Activated T-helper 2 cell treated with anti-CD3 and anti-CD28 coated beads, Interferon-gamma antibody, Interleukin-2, Interleukin-4, amounts not matched to agents 10 μg/mL and 5 μg/mL and 100 μg/mL, durations not matched to agents 14 hours and 24 hours and 36 hours (primary cell): Measurements from ENCODE around the gene CLIP2. TPM values are rescaled to one million over a fixed set of nuclear protein-coding genes. Genes with fewer than 3 reads are reported as not detected.
"Not testable (repeated sequence)": the region's sequence is repeated elsewhere in the genome, so short reads cannot be mapped to it uniquely, and the experiment has no call there.

Source experiments
- DNase-seq: peaks from one replicate; pipeline ENCODE4 v3.0.0; 2021; ENCODE audit warnings: low spot score
- H3K27ac Mint-ChIP-seq: one replicate; pipeline ENCODE4 v1.8.0; 2021; ENCODE audit warnings: mixed read lengths
- H3K27me3 Mint-ChIP-seq: one replicate; pipeline ENCODE4 v1.8.0; 2021; ENCODE audit warnings: low read depth, mixed read lengths
- H3K36me3 Mint-ChIP-seq: one replicate; pipeline ENCODE4 v1.8.0; 2021; ENCODE audit warnings: low read depth, mixed read lengths
- H3K4me1 Mint-ChIP-seq: one replicate; pipeline ENCODE4 v1.8.0; 2021; ENCODE audit warnings: low read depth, mixed read lengths
- H3K4me3 Mint-ChIP-seq: one replicate; pipeline ENCODE4 v1.8.0; 2021; ENCODE audit warnings: low read depth, mild to moderate bottlenecking, moderate library complexity, mixed read lengths
- H3K9me3 Mint-ChIP-seq: one replicate; pipeline ENCODE4 v1.8.0; 2021; ENCODE audit warnings: mixed read lengths
- intact Hi-C: fragments of 100-400 bp; cut with micrococcal nuclease; formaldehyde crosslinking; loops from one replicate; pipeline ENCODE4 v1.15.1; 2023
- total RNA-seq: library from RNA; stranded (reverse); gene quantifications from 2 replicates; pipeline ENCODE4 v1.2.3, GENCODE V29; 2022

CLIP2 gene
- total RNA-seq, 1 donor from 2014 or later = 2.7 TPM

- H3K36me3 Mint-ChIP-seq, H3K27me3 Mint-ChIP-seq, H3K4me1 Mint-ChIP-seq, H3K9me3 Mint-ChIP-seq, H3K4me3 Mint-ChIP-seq, intact Hi-C loops, DNase-seq, H3K27ac Mint-ChIP-seq: not testable (repeated sequence)
Measured at GRCh38 chr7:74402668-74403067, 113.5 kb downstream of the CLIP2 start.

- Mint-ChIP-seq H3K4me3 (no peak overlapping the region), H3K27me3 (no peaks in the 10 kb centered on the region), H3K9me3 (no peaks in the 10 kb centered on the region), H3K36me3 (no peaks in the 10 kb centered on the region), H3K27ac (no peak overlapping the region), H3K4me1 (no peaks in the 10 kb centered on the region)
- no peak for DNase-seq
- intact Hi-C loops = no loop called here
Measured at GRCh38 chr7:74403521-74404387, 114.5 kb downstream of the CLIP2 start.

- Mint-ChIP-seq H3K27me3 (no peaks in the 10 kb centered on the region), H3K4me1 (no peaks in the 10 kb centered on the region), H3K4me3 (no peak overlapping the region), H3K9me3 (no peaks in the 10 kb centered on the region), H3K27ac (no peak overlapping the region), H3K36me3 (no peaks in the 10 kb centered on the region)
- intact Hi-C loops = no loop called here
- DNase-seq = no peak
Measured at GRCh38 chr7:74404388-74404700, 115.1 kb downstream of the CLIP2 start.

- no peak for DNase-seq
- Mint-ChIP-seq H3K27me3 (no peaks in the 10 kb centered on the region), H3K4me1 (no peaks in the 10 kb centered on the region), H3K27ac (no peak overlapping the region), H3K36me3 (no peaks in the 10 kb centered on the region), H3K9me3 (no peaks in the 10 kb centered on the region), H3K4me3 (no peak overlapping the region)
- intact Hi-C loops = no loop called here
Measured at GRCh38 chr7:74404741-74405140, 115.5 kb downstream of the CLIP2 start.

- H3K27ac Mint-ChIP-seq = no peak overlapping the region
- no peaks in the 10 kb centered on the region for H3K9me3 Mint-ChIP-seq
- intact Hi-C loops = no loop called here
- no peaks in the 10 kb centered on the region for H3K27me3 Mint-ChIP-seq
- H3K4me3 Mint-ChIP-seq = no peak overlapping the region
- H3K36me3 Mint-ChIP-seq = no peaks in the 10 kb centered on the region
- DNase-seq = no peak
- H3K4me1 Mint-ChIP-seq = no peaks in the 10 kb centered on the region
Measured at GRCh38 chr7:74405191-74405898, 116.1 kb downstream of the CLIP2 start.

GRCh38 chr7:74405899-74406512 lies 116.8 kb downstream of the CLIP2 start:
- Mint-ChIP-seq H3K27ac (no peak overlapping the region), H3K9me3 (no peaks in the 10 kb centered on the region), H3K4me3 (no peak overlapping the region), H3K4me1 (no peaks in the 10 kb centered on the region), H3K27me3 (no peaks in the 10 kb centered on the region), H3K36me3 (no peaks in the 10 kb centered on the region)
- no peak for DNase-seq
- intact Hi-C loops = no loop called here

GRCh38 chr7:74407958-74408357 lies 118.8 kb downstream of the CLIP2 start:
- no peaks in the 10 kb centered on the region for H3K4me1 Mint-ChIP-seq
- no peak overlapping the region for H3K27ac Mint-ChIP-seq

GRCh38 chr7:74409571-74409970 lies 120.4 kb downstream of the CLIP2 start:
- no peaks in the 10 kb centered on the region for H3K36me3 Mint-ChIP-seq
- H3K9me3 Mint-ChIP-seq = no peaks in the 10 kb centered on the region
- no peaks in the 10 kb centered on the region for H3K27me3 Mint-ChIP-seq
- H3K27ac Mint-ChIP-seq = no peak overlapping the region
- H3K4me3 Mint-ChIP-seq = no peak overlapping the region
- no peak for DNase-seq
- H3K4me1 Mint-ChIP-seq = no peaks in the 10 kb centered on the region
- intact Hi-C loops = no loop called here

More at GRCh38 chr7:74407958-74408357, 118.8 kb downstream of the CLIP2 start:
- intact Hi-C loops = no loop called here
- Mint-ChIP-seq H3K27me3 (no peaks in the 10 kb centered on the region), H3K36me3 (no peaks in the 10 kb centered on the region), H3K9me3 (no peaks in the 10 kb centered on the region), H3K4me3 (no peak overlapping the region)
- DNase-seq = no peak

- intact Hi-C loops = no loop called here
- Mint-ChIP-seq H3K27me3 (no peaks in the 10 kb centered on the region), H3K4me1 (no peaks in the 10 kb centered on the region), H3K27ac (no peak overlapping the region), H3K4me3 (no peak overlapping the region), H3K9me3 (no peaks in the 10 kb centered on the region), H3K36me3 (no peaks in the 10 kb centered on the region)
- no peak for DNase-seq
Measured at GRCh38 chr7:74410772-74411171, 121.6 kb downstream of the CLIP2 start.

- H3K36me3 Mint-ChIP-seq, DNase-seq, H3K4me3 Mint-ChIP-seq, intact Hi-C loops, H3K27ac Mint-ChIP-seq, H3K27me3 Mint-ChIP-seq, H3K9me3 Mint-ChIP-seq, H3K4me1 Mint-ChIP-seq: not testable (repeated sequence)
Measured at GRCh38 chr7:74411571-74411970, 122.4 kb downstream of the CLIP2 start.

GRCh38 chr7:74412056-74412455 lies 122.8 kb downstream of the CLIP2 start:
- no peak for DNase-seq
- no peaks in the 10 kb centered on the region for H3K36me3 Mint-ChIP-seq
- H3K4me1 Mint-ChIP-seq = no peaks in the 10 kb centered on the region
- no peaks in the 10 kb centered on the region for H3K27me3 Mint-ChIP-seq
- H3K9me3 Mint-ChIP-seq = no peaks in the 10 kb centered on the region
- intact Hi-C loops = no loop called here
- no peak overlapping the region for H3K27ac Mint-ChIP-seq
- no peak overlapping the region for H3K4me3 Mint-ChIP-seq

GRCh38 chr7:74412603-74413002 lies 123.4 kb downstream of the CLIP2 start:
- no peak overlapping the region for H3K27ac Mint-ChIP-seq
- no peak for DNase-seq
- no peaks in the 10 kb centered on the region for H3K4me1 Mint-ChIP-seq
- intact Hi-C loops = no loop called here
- H3K36me3 Mint-ChIP-seq = no peaks in the 10 kb centered on the region
- H3K9me3 Mint-ChIP-seq = no peaks in the 10 kb centered on the region
- H3K4me3 Mint-ChIP-seq = no peak overlapping the region
- no peaks in the 10 kb centered on the region for H3K27me3 Mint-ChIP-seq
